C4-2B (cell line): Measurements from ENCODE around the gene FITM1.

ENCODE experiments used
- ZFX ChIP-seq: fragments of 450-650 bp; IDR thresholded peaks from 2 replicates; pipeline ENCODE4 v1.6.1; 2017
- TF ChIP-seq, protein P1 (sequence below): fragments of 450-650 bp; conservative IDR thresholded peaks from 2 replicates; pipeline ENCODE4 v1.5.1; 2017; ENCODE audit warnings: mild to moderate bottlenecking

DNA sequence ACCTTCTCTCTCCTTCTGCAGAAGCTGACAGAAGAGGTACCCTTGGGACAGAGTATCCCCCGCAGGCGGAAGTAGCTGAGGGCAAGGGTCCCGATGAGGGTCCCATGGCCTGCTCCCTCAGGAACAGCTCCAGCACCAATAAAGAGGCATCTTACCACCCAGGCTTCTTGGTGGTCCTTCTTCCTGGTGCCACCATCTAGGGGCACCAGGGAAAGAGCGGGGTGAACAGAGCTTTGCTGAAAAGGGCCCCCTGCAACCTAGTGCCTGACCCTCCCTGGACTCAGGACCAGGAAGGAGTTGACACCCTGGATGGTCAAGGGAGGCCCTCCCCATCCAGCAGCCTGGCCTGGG lies 30.0 kb downstream of the FITM1 start:
- TF ChIP-seq, protein P1, sequence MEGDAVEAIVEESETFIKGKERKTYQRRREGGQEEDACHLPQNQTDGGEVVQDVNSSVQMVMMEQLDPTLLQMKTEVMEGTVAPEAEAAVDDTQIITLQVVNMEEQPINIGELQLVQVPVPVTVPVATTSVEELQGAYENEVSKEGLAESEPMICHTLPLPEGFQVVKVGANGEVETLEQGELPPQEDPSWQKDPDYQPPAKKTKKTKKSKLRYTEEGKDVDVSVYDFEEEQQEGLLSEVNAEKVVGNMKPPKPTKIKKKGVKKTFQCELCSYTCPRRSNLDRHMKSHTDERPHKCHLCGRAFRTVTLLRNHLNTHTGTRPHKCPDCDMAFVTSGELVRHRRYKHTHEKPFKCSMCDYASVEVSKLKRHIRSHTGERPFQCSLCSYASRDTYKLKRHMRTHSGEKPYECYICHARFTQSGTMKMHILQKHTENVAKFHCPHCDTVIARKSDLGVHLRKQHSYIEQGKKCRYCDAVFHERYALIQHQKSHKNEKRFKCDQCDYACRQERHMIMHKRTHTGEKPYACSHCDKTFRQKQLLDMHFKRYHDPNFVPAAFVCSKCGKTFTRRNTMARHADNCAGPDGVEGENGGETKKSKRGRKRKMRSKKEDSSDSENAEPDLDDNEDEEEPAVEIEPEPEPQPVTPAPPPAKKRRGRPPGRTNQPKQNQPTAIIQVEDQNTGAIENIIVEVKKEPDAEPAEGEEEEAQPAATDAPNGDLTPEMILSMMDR = no peak
- no peak for TF ChIP-seq ZFX
